ENCODE data around the gene GNG3. TPM values are rescaled to one million over a fixed set of nuclear protein-coding genes. Genes with fewer than 3 reads are reported as not detected.

Gene GNG3
- polyA plus RNA-seq, 12 donors, result 0.34 to 1.2 (median 0.70) TPM; not detected in 3

- DNase-seq, result no peak
Measured at GRCh38 chr11:62757846-62758788, 50.6 kb downstream of the GNG3 start.

Other genes with a start within 250 kb of the GNG3 start
- 100 to 1,000 TPM; 101 to 395 (median 301) TPM for gene AHNAK, start 160.9 kb upstream of the GNG3 start, polyA plus RNA-seq (ENCODE audit: insufficient read length in 12 of 12)
- 1,000 to 10,000 TPM in 11 of 12 donors, 100 to 1,000 TPM in 1; 357 to 3,515 (median 3,174) TPM for gene EEF1G, start 133.8 kb upstream of the GNG3 start, polyA plus RNA-seq (ENCODE audit: insufficient read length in 12 of 12)
- gene TUT1, start 116.2 kb upstream of the GNG3 start, polyA plus RNA-seq (ENCODE audit: insufficient read length in 12 of 12), result 10 to 100 TPM in 10 of 12 donors, 1 to 10 TPM in 1, not detected in 1; 7.8 to 17.4 (median 14.4) TPM
- gene MTA2, start 105.8 kb upstream of the GNG3 start, polyA plus RNA-seq (ENCODE audit: insufficient read length in 12 of 12), result 100 to 1,000 TPM in 1 of 12 donors, 10 to 100 TPM in 11; 29.1 to 168 (median 45.1) TPM
- 10 to 100 TPM in 11 of 12 donors, not detected in 1; 12.1 to 35.5 (median 16.2) TPM for gene EML3, start 94.9 kb upstream of the GNG3 start, polyA plus RNA-seq (ENCODE audit: insufficient read length in 12 of 12)
- gene ROM1, start 94.4 kb upstream of the GNG3 start, polyA plus RNA-seq (ENCODE audit: insufficient read length in 12 of 12), result 1 to 10 TPM in 9 of 12 donors, under 1 TPM in 1, not detected in 2; 0.87 to 3.2 (median 1.6) TPM
- 10 to 100 TPM in 11 of 12 donors, not detected in 1; 13.2 to 40.2 (median 15.7) TPM for gene B3GAT3, start 85.7 kb upstream of the GNG3 start, polyA plus RNA-seq (ENCODE audit: insufficient read length in 12 of 12)
- 100 to 1,000 TPM; 131 to 283 (median 176) TPM for gene GANAB, start 61.1 kb upstream of the GNG3 start, polyA plus RNA-seq (ENCODE audit: insufficient read length in 12 of 12)
- gene INTS5, start 54.4 kb upstream of the GNG3 start, polyA plus RNA-seq (ENCODE audit: insufficient read length in 12 of 12), result 10 to 100 TPM in 7 of 12 donors, 1 to 10 TPM in 4, not detected in 1; 8.0 to 13.0 (median 10.7) TPM
- 10 to 100 TPM in 11 of 12 donors, not detected in 1; 27.4 to 66.5 (median 34.9) TPM for gene C11orf98, start 42.5 kb upstream of the GNG3 start, polyA plus RNA-seq (ENCODE audit: insufficient read length in 12 of 12)
- gene CSKMT, start 42.4 kb upstream of the GNG3 start, polyA plus RNA-seq (ENCODE audit: insufficient read length in 12 of 12), result 1 to 10 TPM in 10 of 12 donors, not detected in 2; 2.3 to 3.6 (median 2.8) TPM
- gene UQCC3, start 36.0 kb upstream of the GNG3 start, polyA plus RNA-seq (ENCODE audit: insufficient read length in 12 of 12), result 1 to 10 TPM in 10 of 12 donors, not detected in 2; 4.2 to 6.5 (median 4.7) TPM
- gene LBHD1, start 35.4 kb upstream of the GNG3 start, polyA plus RNA-seq (ENCODE audit: insufficient read length in 12 of 12), result 1 to 10 TPM in 11 of 12 donors, not detected in 1; 3.3 to 9.5 (median 6.4) TPM
- gene UBXN1, start 28.6 kb upstream of the GNG3 start, polyA plus RNA-seq (ENCODE audit: insufficient read length in 12 of 12), result 100 to 1,000 TPM in 11 of 12 donors, not detected in 1; 110 to 172 (median 124) TPM
- gene LRRN4CL, start 18.1 kb upstream of the GNG3 start, polyA plus RNA-seq (ENCODE audit: insufficient read length in 12 of 12), result 10 to 100 TPM in 11 of 12 donors, not detected in 1; 13.6 to 31.1 (median 17.5) TPM
- 10 to 100 TPM in 11 of 12 donors, not detected in 1; 16.3 to 71.7 (median 23.7) TPM for gene BSCL2, start 252 bp upstream of the GNG3 start, polyA plus RNA-seq (ENCODE audit: insufficient read length in 12 of 12)
- 10 to 100 TPM in 11 of 12 donors, not detected in 1; 40.6 to 57.1 (median 49.4) TPM for gene HNRNPUL2, start 19.8 kb downstream of the GNG3 start, polyA plus RNA-seq (ENCODE audit: insufficient read length in 12 of 12)
- 10 to 100 TPM in 11 of 12 donors, not detected in 1; 26.5 to 59.9 (median 30.2) TPM for gene TTC9C, start 20.8 kb downstream of the GNG3 start, polyA plus RNA-seq (ENCODE audit: insufficient read length in 12 of 12)
- gene ZBTB3, start 46.5 kb downstream of the GNG3 start, polyA plus RNA-seq (ENCODE audit: insufficient read length in 12 of 12), result 1 to 10 TPM in 10 of 12 donors, not detected in 2; 3.1 to 5.1 (median 4.2) TPM
- gene POLR2G, start 53.9 kb downstream of the GNG3 start, polyA plus RNA-seq (ENCODE audit: insufficient read length in 12 of 12), result 100 to 1,000 TPM in 2 of 12 donors, 10 to 100 TPM in 9, not detected in 1; 60.7 to 102 (median 88.3) TPM
- gene TAF6L, start 63.7 kb downstream of the GNG3 start, polyA plus RNA-seq (ENCODE audit: insufficient read length in 12 of 12), result 10 to 100 TPM in 11 of 12 donors, not detected in 1; 11.8 to 67.7 (median 14.6) TPM
- gene TMEM179B, start 79.7 kb downstream of the GNG3 start, polyA plus RNA-seq (ENCODE audit: insufficient read length in 12 of 12), result 10 to 100 TPM in 11 of 12 donors, not detected in 1; 25.7 to 41.4 (median 28.8) TPM
- 10 to 100 TPM in 10 of 12 donors, not detected in 2; 11.9 to 16.9 (median 15.1) TPM for gene TMEM223, start 84.3 kb downstream of the GNG3 start, polyA plus RNA-seq (ENCODE audit: insufficient read length in 12 of 12)
- 100 to 1,000 TPM in 1 of 12 donors, 10 to 100 TPM in 10, not detected in 1; 55.0 to 132 (median 69.9) TPM for gene NXF1, start 97.8 kb downstream of the GNG3 start, polyA plus RNA-seq (ENCODE audit: insufficient read length in 12 of 12)
- 10 to 100 TPM in 11 of 12 donors, not detected in 1; 29.8 to 50.9 (median 34.3) TPM for gene STX5, start 124.4 kb downstream of the GNG3 start, polyA plus RNA-seq (ENCODE audit: insufficient read length in 12 of 12)
- gene TEX54, start 125.2 kb downstream of the GNG3 start, polyA plus RNA-seq (ENCODE audit: insufficient read length in 12 of 12), result under 1 TPM in 2 of 12 donors, not detected in 10; 0.42 to 0.80 TPM
- 10 to 100 TPM in 11 of 12 donors, not detected in 1; 19.1 to 36.6 (median 30.7) TPM for gene WDR74, start 131.9 kb downstream of the GNG3 start, polyA plus RNA-seq (ENCODE audit: insufficient read length in 12 of 12)
- 100 to 1,000 TPM in 1 of 12 donors, 10 to 100 TPM in 10, not detected in 1; 32.8 to 132 (median 44.9) TPM for gene SLC3A2, start 173.2 kb downstream of the GNG3 start, polyA plus RNA-seq (ENCODE audit: insufficient read length in 12 of 12)
- 1 to 10 TPM in 1 of 12 donors, under 1 TPM in 2, not detected in 9; 0.08 to 1.1 (median 0.48) TPM for gene CHRM1, start 213.7 kb downstream of the GNG3 start, polyA plus RNA-seq (ENCODE audit: insufficient read length in 12 of 12)

Measured in muscle of arm (tissue), 12 donors.